Kidney (tissue), 14 donors: Measurements from ENCODE around the gene GTSE1. TPM values are rescaled to one million over a fixed set of nuclear protein-coding genes. Genes with fewer than 3 reads are reported as not detected.

ENCODE experiments used
- DNase-seq, 5 donors: peaks; one replicate each; pipeline ENCODE4 v3.0.0-alpha.2; 2013 to 2020
- FAIRE-seq: peaks from 2 replicates; lab custom pipeline; 2012; peaks lifted over from hg19 to GRCh38; lab: Jason Lieb, UNC
- H3K27ac ChIP-seq, 2 donors: one replicate each; pipeline ENCODE4 v1.7.0; 2013; ENCODE audit warnings: low read depth in 2 of 2, low read length in 2 of 2, inconsistent platforms in 1 of 2
- H3K27me3 ChIP-seq: one replicate; pipeline ENCODE4 v1.7.1; 2013; ENCODE audit warnings: low read length, inconsistent platforms; ENCODE audit not compliant: control insufficient read depth, insufficient read depth
- H3K36me3 ChIP-seq, 3 donors: one replicate each; pipeline versions ENCODE4 v1.7.0 to v1.7.1; 2013; ENCODE audit warnings: low read length in 3 of 3, control low read depth in 1 of 3, inconsistent platforms in 1 of 3; ENCODE audit not compliant: insufficient read depth in 3 of 3, control insufficient read depth in 2 of 3
- H3K4me1 ChIP-seq, 3 donors: one replicate each; pipeline versions ENCODE4 v1.7.0 to v1.7.1; 2013; ENCODE audit warnings: low read length in 3 of 3, inconsistent platforms in 1 of 3, low read depth in 1 of 3; ENCODE audit not compliant: control insufficient read depth in 2 of 3, insufficient read depth in 2 of 3
- H3K4me3 ChIP-seq, 3 donors: one replicate each; pipeline versions ENCODE4 v1.7.0 to v1.8.1; 2013; ENCODE audit warnings: low read length in 3 of 3, control low read depth in 1 of 3, inconsistent platforms in 1 of 3
- H3K9ac ChIP-seq, 3 donors: one replicate each; pipeline versions ENCODE4 v1.7.0 to v1.7.1; 2013; ENCODE audit warnings: low read length in 3 of 3, control low read depth in 1 of 3, inconsistent platforms in 1 of 3
- H3K9me3 ChIP-seq, 3 donors: one replicate each; pipeline versions ENCODE4 v1.7.0 to v1.7.1; 2013; ENCODE audit warnings: low read length in 3 of 3, control low read depth in 1 of 3, inconsistent platforms in 1 of 3; ENCODE audit not compliant: control insufficient read depth in 2 of 3, insufficient read depth in 1 of 3
- intact Hi-C: fragments of 100-400 bp; cut with DNase I; formaldehyde crosslinking; loops from one replicate; pipeline ENCODE4 v1.11.1; 2022
- polyA plus RNA-seq: library from polyadenylated mRNA; stranded (reverse); fragments of 350-450 nt; fragmentation: Illumina TruSeq; extraction: RNeasy Lipid Tissue Mini Kit (QIAGEN cat#74804); gene quantifications from one replicate; pipeline ENCODE4 v1.2.3, GENCODE V29; 2014; ENCODE audit warnings: low read depth, low replicate concordance; ENCODE audit not compliant: insufficient read depth
- total RNA-seq: library from RNA; stranded (reverse); fragmentation: NEBNext Ultra II Directional; extraction: Animal tissue kit (Norgen Biotek cat#: 25700); gene quantifications from one replicate; pipeline ENCODE4 v1.2.1, GENCODE V29; 2021
- TF ChIP-seq, protein P1 (sequence below): IDR thresholded peaks from 3 replicates; pipeline ENCODE4 v1.5.1; 2012; ENCODE audit warnings: mild to moderate bottlenecking, moderate library complexity, borderline replicate concordance; ENCODE audit not compliant: insufficient read depth; ENCODE audit errors: extremely low read depth
- donor health status: control.
- donor health status: control.
- donor health status: control.
- donor health status: control.
- donor health status: control.
- donor health status: DM: yes; HTN: yes; CAD: no.
- donor health status: Normal renal cell carcinoma (clear cell type).

GTSE1 gene
- total and polyA plus RNA-seq, 2 donors from 2014 or later: 0.41 to 0.94 TPM

DNA sequence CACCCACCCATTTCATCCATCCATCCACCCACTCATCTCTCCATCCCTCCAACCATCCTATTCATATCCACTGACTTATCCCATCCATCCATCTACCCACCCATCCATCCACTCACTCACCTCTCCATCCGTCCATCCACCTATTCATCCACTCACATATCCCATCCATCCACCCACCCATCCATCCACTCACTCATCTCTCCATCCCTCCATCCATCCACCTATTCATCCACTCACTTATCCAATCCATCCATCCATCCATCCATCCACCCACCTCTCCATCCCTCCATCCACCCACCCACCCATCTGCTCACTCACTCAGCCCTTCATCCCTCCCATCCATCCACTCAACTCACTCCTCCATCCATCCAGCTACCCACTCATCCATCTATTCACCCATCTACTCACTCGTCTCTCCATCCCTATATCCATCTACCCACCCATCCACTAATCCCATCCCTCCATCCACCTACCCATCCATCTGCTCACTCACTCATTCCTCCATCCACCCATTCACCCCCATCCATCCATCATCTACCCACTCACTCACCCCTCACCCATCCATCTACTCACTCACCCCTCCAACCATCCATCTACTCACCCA is 75.1 kb downstream of the GTSE1 start:
- H3K27ac ChIP-seq: no peak overlapping the region
- no peak overlapping the region for H3K4me3 ChIP-seq
- peaks cover 0 to 22% (median 13%) of the 10 kb centered on the region in 3 donors for H3K4me1 ChIP-seq
- no peak for FAIRE-seq
- H3K9me3 ChIP-seq: peaks cover 0 to 6% (median 0%) of the 10 kb centered on the region in 3 donors
- H3K9ac ChIP-seq: no peak overlapping the region
- intact Hi-C loops: no loop called here
- no peaks in the 10 kb centered on the region for H3K27me3 ChIP-seq
- no peak for DNase-seq
- peaks cover 0 to 7% (median 2%) of the 10 kb centered on the region in 3 donors for H3K36me3 ChIP-seq
- TF ChIP-seq, protein P1, sequence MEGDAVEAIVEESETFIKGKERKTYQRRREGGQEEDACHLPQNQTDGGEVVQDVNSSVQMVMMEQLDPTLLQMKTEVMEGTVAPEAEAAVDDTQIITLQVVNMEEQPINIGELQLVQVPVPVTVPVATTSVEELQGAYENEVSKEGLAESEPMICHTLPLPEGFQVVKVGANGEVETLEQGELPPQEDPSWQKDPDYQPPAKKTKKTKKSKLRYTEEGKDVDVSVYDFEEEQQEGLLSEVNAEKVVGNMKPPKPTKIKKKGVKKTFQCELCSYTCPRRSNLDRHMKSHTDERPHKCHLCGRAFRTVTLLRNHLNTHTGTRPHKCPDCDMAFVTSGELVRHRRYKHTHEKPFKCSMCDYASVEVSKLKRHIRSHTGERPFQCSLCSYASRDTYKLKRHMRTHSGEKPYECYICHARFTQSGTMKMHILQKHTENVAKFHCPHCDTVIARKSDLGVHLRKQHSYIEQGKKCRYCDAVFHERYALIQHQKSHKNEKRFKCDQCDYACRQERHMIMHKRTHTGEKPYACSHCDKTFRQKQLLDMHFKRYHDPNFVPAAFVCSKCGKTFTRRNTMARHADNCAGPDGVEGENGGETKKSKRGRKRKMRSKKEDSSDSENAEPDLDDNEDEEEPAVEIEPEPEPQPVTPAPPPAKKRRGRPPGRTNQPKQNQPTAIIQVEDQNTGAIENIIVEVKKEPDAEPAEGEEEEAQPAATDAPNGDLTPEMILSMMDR: no peak

DNA sequence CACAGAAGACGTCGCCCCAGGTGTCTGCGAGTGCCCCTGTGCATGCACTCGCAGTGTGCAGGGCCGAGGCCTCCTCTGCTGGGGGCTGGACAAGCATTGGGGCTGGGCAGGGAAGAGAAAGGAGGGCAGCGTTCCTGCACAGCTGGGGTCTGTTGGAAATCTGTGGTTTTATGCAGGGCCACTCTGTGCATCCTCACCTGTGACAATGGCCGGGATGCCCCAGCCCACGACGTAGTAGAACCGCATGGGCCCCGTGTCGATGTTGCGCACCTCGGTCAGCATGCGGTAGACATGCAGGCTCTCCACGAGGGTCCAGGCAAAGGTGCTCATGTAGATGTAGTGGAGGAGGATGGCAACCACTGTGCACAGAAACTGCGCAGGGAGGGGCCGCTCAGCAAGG is 76.0 kb downstream of the GTSE1 start:
- Histone ChIP-seq H3K27me3 (no peaks in the 10 kb centered on the region), H3K4me3 (no peak overlapping the region), H3K9me3 (peaks cover 0 to 6% (median 0%) of the 10 kb centered on the region in 3 donors), H3K4me1 (peaks cover 0 to 29% (median 22%) of the 10 kb centered on the region in 3 donors), H3K36me3 (peaks cover 0 to 9% (median 2%) of the 10 kb centered on the region in 3 donors), H3K9ac (no peak overlapping the region), H3K27ac (no peak overlapping the region)
- DNase-seq (no peak), FAIRE-seq (no peak)
- TF ChIP-seq, protein P1: no peak
- intact Hi-C loops: no loop called here

DNA sequence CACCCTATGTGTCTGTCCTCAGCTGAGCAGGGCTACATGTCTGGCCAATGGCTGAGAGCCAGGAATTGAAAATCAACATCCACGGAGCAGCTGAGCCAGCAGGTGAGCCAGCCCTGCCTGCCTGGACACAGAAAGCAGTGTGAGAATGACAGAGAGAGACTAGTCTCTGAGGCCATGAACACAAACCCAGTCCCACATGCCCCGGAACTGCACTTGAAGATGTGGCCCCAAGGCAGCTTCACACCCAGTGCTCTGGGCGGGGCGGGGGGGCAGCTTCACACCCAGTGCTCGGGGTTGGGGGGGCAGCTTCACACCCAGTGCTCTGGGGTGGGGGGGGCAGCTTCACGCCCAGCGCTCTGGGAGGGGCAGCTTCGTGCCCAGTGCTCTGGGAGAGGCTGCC is 76.5 kb downstream of the GTSE1 start:
- DNase-seq: no peak
- intact Hi-C loops: no loop called here
- Histone ChIP-seq H3K4me3 (no peak overlapping the region), H3K9me3 (peaks cover 0 to 6% (median 0%) of the 10 kb centered on the region in 3 donors), H3K4me1 (peaks cover 0 to 33% (median 27%) of the 10 kb centered on the region in 3 donors), H3K9ac (no peak overlapping the region), H3K27ac (no peak overlapping the region), H3K36me3 (peaks cover 0 to 9% (median 2%) of the 10 kb centered on the region in 3 donors), H3K27me3 (no peaks in the 10 kb centered on the region)
- FAIRE-seq: no peak
- TF ChIP-seq, protein P1: no peak
